Peyer's patch (tissue), 4 donors: Measurements from ENCODE around the gene WTIP. TPM values are rescaled to one million over a fixed set of nuclear protein-coding genes. Genes with fewer than 3 reads are reported as not detected.

Experiments used
- DNase-seq, 3 donors: peaks; one replicate each; pipeline ENCODE4 v3.0.0-alpha.2; 2017 to 2019
- H3K27ac ChIP-seq, 4 donors: fragments of 200-600 bp; sonication (generic); one replicate each; pipeline ENCODE4 v1.5.1; 2016 to 2019
- H3K27me3 ChIP-seq, 2 donors: fragments of 200-600 bp; sonication (generic); one replicate each; pipeline ENCODE4 v1.5.1; 2019
- H3K36me3 ChIP-seq, 3 donors: fragments of 200-600 bp; sonication (generic); one replicate each; pipeline ENCODE4 v1.5.1; 2016 to 2019
- H3K4me1 ChIP-seq, 4 donors: fragments of 200-600 bp; sonication (generic); one replicate each; pipeline ENCODE4 v1.5.1; 2016 to 2019
- H3K4me3 ChIP-seq, 4 donors: fragments of 200-600 bp; sonication (generic); 1 replicate in 3 of 4; 2 replicates in 1 of 4; pipeline ENCODE4 v1.5.1; 2016 to 2019; ENCODE audit warnings: mild to moderate bottlenecking in 1 of 4
- H3K9me3 ChIP-seq, 4 donors: fragments of 200-600 bp; sonication (generic); one replicate each; pipeline ENCODE4 v1.5.1; 2016 to 2019; ENCODE audit warnings: mild to moderate bottlenecking in 1 of 4
- CTCF ChIP-seq, 6 experiments: fragments of 450-650 bp in 4 of 6; fragments of 200-600 bp in 2 of 6; sonication (generic) in 1 of 6; IDR thresholded peaks; one replicate each; pipeline ENCODE4 v1.5.1; 2017 to 2019; ENCODE audit warnings: antibody characterized with exemption in 6 of 6, mild to moderate bottlenecking in 3 of 6, moderate library complexity in 1 of 6
- POLR2A ChIP-seq, 2 donors: fragments of 450-650 bp; IDR thresholded peaks; one replicate each; pipeline ENCODE4 v1.5.1; 2017; ENCODE audit warnings: antibody characterized with exemption in 2 of 2, mild to moderate bottlenecking in 2 of 2, moderate library complexity in 2 of 2
- total RNA-seq, 4 donors: library from RNA; depleted of rRNA; stranded (reverse); fragments of >200 nt; gene quantifications; one replicate each; pipeline ENCODE4 v1.1.0, GENCODE V29; 2016

Gene WTIP
- total RNA-seq, 4 donors from 2014 or later, result 1.2 to 18.2 (median 4.7) TPM

GRCh38 chr19:34502582-34503411, 21.2 kb downstream of the WTIP start:
- no peaks in the 10 kb centered on the region for H3K9me3 ChIP-seq
- no peaks in the 10 kb centered on the region for H3K27me3 ChIP-seq
- peak in 2 of 3 donors; percentile 11 to 34 for DNase-seq
- H3K4me3 ChIP-seq, result no peak overlapping the region
- no peak overlapping the region for H3K27ac ChIP-seq
- no peaks in the 10 kb centered on the region for H3K36me3 ChIP-seq
- peaks cover 0 to 4% (median 0%) of the 10 kb centered on the region in 4 donors for H3K4me1 ChIP-seq
- TF ChIP-seq POLR2A (IDR thresholded peaks at IDR 0.05) (no peak), CTCF (IDR thresholded peaks at IDR 0.05) (no peak)

- H3K4me1 ChIP-seq, result peaks cover 0 to 4% (median 0%) of the 10 kb centered on the region in 4 donors
These were observed 22.1 kb downstream of the WTIP start for GRCh38 chr19:34503531-34504272.

GRCh38 chr19:34504273-34504808, 22.8 kb downstream of the WTIP start:
- Histone ChIP-seq H3K4me3 (no peak overlapping the region), H3K36me3 (no peaks in the 10 kb centered on the region), H3K27ac (no peak overlapping the region), H3K27me3 (no peaks in the 10 kb centered on the region), H3K9me3 (no peaks in the 10 kb centered on the region), H3K4me1 (peaks cover 0 to 4% (median 0%) of the 10 kb centered on the region in 4 donors)
- DNase-seq, result peak in 1 of 3 donors; percentile 13
- TF ChIP-seq POLR2A (IDR thresholded peaks at IDR 0.05) (no peak), CTCF (IDR thresholded peaks at IDR 0.05) (no peak)

More at GRCh38 chr19:34503531-34504272, 22.1 kb downstream of the WTIP start:
- no peak for TF ChIP-seq CTCF (IDR thresholded peaks at IDR 0.05)
- no peak for TF ChIP-seq POLR2A (IDR thresholded peaks at IDR 0.05)
- no peak overlapping the region for H3K4me3 ChIP-seq
- no peak overlapping the region for H3K27ac ChIP-seq
- DNase-seq, result peak in 1 of 3 donors; percentile 30
- H3K36me3 ChIP-seq, result no peaks in the 10 kb centered on the region
- H3K27me3 ChIP-seq, result no peaks in the 10 kb centered on the region
- H3K9me3 ChIP-seq, result no peaks in the 10 kb centered on the region

- peaks cover 0 to 4% (median 0%) of the 10 kb centered on the region in 4 donors for H3K4me1 ChIP-seq
- H3K27ac ChIP-seq, result no peak overlapping the region
- H3K4me3 ChIP-seq, result no peak overlapping the region
- no peaks in the 10 kb centered on the region for H3K9me3 ChIP-seq
- H3K36me3 ChIP-seq, result no peaks in the 10 kb centered on the region
- no peak for TF ChIP-seq POLR2A (IDR thresholded peaks at IDR 0.05)
- no peak for TF ChIP-seq CTCF (IDR thresholded peaks at IDR 0.05)
- peak in 1 of 3 donors; percentile 46 for DNase-seq
- H3K27me3 ChIP-seq, result no peaks in the 10 kb centered on the region
These were observed 23.3 kb downstream of the WTIP start for GRCh38 chr19:34504809-34505291.

GRCh38 chr19:34505321-34506025, 23.9 kb downstream of the WTIP start:
- Histone ChIP-seq H3K4me3 (no peak overlapping the region), H3K4me1 (peaks cover 0 to 4% (median 0%) of the 10 kb centered on the region in 4 donors), H3K27me3 (no peaks in the 10 kb centered on the region), H3K36me3 (no peaks in the 10 kb centered on the region), H3K27ac (no peak overlapping the region), H3K9me3 (peaks cover 0 to 4% (median 0%) of the 10 kb centered on the region in 4 donors)
- no peak for TF ChIP-seq POLR2A (IDR thresholded peaks at IDR 0.05)
- no peak for TF ChIP-seq CTCF (IDR thresholded peaks at IDR 0.05)
- DNase-seq, result peak in 1 of 3 donors; percentile 28
